GM10266 (cell line): ENCODE data around the gene ZNF862.

Experiments
- DNase-seq: peaks from one replicate; pipeline ENCODE4 v3.0.0; 2012; ENCODE audit errors: extremely low spot score
- TF ChIP-seq, protein P1 (sequence below): IDR thresholded peaks from 2 replicates; pipeline ENCODE4 v1.5.1; 2012; ENCODE audit warnings: mild to moderate bottlenecking, low read depth; ENCODE audit not compliant: control insufficient read depth, insufficient read depth; ENCODE audit errors: missing control alignments

The ZNF862 gene

DNA sequence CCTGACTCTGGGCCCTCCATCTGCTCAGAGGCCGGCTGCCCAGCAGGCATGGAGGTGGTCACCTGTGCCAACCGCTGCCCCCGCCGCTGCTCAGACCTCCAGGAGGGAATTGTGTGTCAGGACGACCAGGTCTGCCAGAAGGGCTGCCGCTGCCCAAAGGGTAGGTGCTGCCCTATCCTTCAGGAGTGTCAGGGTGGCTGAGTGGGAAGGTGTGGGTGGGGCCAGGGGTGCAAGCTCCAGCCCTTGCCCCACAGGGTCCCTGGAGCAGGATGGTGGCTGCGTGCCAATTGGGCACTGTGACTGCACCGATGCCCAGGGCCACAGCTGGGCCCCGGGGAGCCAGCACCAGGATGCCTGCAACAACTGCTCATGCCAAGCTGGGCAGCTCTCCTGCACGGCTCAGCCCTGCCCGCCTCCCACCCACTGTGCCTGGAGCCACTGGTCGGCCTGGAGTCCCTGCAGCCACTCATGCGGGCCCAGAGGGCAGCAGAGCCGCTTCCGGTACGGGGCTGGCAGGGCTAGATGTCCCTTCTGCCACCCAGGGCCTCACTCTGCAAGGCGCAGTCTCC is 17.5 kb upstream of the ZNF862 start:
- TF ChIP-seq, protein P1, sequence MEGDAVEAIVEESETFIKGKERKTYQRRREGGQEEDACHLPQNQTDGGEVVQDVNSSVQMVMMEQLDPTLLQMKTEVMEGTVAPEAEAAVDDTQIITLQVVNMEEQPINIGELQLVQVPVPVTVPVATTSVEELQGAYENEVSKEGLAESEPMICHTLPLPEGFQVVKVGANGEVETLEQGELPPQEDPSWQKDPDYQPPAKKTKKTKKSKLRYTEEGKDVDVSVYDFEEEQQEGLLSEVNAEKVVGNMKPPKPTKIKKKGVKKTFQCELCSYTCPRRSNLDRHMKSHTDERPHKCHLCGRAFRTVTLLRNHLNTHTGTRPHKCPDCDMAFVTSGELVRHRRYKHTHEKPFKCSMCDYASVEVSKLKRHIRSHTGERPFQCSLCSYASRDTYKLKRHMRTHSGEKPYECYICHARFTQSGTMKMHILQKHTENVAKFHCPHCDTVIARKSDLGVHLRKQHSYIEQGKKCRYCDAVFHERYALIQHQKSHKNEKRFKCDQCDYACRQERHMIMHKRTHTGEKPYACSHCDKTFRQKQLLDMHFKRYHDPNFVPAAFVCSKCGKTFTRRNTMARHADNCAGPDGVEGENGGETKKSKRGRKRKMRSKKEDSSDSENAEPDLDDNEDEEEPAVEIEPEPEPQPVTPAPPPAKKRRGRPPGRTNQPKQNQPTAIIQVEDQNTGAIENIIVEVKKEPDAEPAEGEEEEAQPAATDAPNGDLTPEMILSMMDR = no peak
- no peak for DNase-seq

DNA sequence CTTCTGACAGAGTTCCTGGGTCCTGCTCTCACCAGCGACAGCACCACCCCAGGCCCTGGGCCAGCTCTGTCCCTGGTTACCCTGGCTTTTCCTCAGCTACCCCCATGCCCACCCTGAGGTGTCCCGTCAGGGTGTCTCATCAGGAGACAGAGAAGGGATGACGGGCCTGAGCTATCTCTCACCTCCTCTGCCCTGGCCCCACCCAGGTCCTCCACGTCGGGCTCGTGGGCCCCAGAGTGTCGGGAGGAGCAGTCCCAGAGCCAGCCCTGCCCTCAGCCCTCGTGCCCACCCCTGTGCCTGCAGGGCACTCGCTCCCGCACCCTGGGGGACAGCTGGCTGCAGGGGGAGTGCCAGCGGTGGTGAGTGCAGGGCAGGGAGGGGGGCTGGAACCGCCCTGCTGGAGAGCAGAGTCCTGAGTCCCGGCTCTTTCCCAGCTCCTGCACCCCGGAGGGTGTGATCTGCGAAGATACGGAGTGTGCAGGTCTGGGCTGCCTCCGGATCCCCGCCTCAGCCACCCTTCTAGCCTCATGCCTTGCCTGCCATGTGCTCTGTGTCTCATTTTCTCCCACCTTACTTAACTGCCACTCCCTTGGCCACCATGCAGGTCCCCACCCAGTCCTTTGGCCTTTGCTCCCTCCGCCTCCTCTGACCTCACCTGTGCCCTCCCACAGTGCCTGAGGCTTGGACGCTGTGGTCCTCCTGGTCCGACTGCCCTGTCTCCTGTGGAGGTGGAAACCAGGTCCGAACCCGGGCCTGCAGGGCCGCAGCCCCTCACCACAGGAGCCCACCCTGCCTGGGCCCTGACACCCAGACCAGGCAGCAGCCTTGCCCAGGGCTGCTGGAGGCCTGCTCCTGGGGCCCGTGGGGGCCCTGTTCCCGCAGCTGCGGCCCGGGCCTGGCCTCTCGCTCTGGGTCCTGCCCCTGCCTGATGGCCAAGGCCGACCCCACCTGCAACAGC is 16.7 kb upstream of the ZNF862 start:
- TF ChIP-seq, protein P1 = no peak
- DNase-seq = no peak

DNA sequence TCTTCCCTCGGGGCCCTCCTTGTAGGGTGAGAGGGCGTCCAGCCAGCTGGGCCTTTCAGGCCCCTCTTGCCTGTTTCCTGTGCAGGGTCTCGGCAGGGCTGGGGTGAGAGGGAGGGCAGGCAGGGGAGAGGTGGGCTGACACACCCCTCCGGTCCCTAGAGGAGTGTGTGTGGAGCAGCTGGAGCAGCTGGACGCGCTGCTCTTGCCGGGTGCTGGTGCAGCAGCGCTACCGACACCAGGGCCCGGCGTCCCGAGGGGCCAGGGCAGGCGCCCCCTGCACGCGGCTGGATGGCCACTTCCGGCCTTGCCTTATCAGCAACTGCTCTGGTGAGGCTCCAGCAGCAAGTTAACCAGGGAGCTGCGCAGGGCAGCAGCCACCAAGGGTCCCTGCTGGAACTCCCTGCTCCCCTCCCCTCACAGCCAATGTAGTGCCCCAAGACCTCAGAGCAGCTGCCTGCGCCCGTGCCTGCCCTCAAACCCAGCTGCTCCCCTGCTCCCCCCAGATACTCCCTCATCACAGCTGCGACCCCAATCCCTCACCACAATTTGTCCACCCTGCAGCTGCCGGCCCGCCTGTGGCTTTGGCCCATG is 15.7 kb upstream of the ZNF862 start:
- DNase-seq = no peak
- TF ChIP-seq, protein P1 = no peak

DNA sequence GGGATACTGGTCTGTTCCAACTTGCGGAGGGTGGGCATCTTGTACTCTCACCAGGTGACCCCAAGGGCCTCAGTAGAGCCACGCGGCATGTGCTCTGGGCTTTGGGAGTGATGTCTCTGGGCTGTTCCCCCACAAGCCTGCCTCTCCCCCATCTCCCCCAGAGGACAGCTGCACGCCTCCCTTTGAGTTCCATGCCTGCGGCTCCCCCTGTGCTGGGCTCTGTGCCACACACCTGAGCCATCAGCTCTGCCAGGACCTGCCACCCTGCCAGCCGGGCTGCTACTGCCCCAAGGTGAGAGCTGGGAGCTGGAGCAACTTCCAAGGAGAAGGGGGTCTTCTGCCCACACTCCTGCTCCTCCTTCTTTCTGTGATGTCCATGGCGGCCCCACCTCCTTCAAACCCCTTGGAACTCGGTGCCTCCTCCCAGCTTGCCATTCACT is 15.0 kb upstream of the ZNF862 start:
- TF ChIP-seq, protein P1 = no peak
- DNase-seq = no peak

DNA sequence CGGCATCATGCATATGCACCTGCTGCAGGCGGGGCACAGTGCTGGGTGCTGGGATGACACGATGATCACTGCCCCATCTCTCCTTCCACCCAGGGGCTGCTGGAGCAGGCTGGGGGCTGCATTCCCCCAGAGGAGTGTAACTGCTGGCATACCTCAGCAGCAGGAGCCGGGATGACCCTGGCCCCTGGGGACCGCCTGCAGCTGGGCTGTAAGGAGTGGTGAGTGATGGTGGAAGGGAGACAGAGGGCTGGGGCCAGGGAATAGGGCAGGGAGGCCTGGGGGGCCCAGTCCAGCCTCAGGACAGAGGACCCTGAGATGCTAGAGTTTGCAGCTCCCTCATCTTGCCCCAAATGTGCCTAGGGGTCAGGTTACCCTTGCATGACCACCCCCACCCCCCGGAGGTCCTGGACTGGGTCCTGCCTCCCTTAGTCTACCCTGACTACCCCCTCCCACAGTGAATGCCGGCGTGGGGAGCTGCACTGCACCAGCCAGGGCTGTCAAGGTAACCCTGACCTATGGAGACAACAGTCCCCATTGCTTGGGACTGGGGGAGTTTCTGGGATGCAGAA is 14.5 kb upstream of the ZNF862 start:
- TF ChIP-seq, protein P1 = no peak
- no peak for DNase-seq

DNA sequence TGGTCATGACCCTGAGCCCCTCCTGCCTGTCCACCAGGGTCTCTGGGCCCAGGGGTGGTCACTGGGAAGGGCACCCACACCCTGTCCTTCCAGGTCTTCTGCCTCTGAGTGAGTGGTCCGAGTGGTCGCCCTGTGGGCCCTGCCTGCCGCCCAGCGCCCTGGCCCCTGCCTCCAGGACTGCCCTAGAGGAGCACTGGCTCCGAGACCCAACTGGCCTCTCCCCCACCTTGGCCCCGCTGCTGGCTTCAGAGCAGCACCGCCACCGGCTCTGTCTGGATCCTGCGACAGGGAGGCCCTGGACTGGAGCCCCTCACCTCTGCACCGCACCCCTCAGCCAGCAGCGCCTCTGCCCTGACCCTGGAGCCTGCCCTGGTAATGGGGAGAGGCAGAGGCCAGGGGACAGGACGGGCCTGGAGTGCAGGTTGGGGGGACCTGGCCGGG is 13.9 kb upstream of the ZNF862 start:
- TF ChIP-seq, protein P1 = no peak

More for the DNA sequence above, 13.9 kb upstream of the ZNF862 start:
- no peak for DNase-seq
